ENCODE results near the gene MAML3.

The MAML3 gene

DNA sequence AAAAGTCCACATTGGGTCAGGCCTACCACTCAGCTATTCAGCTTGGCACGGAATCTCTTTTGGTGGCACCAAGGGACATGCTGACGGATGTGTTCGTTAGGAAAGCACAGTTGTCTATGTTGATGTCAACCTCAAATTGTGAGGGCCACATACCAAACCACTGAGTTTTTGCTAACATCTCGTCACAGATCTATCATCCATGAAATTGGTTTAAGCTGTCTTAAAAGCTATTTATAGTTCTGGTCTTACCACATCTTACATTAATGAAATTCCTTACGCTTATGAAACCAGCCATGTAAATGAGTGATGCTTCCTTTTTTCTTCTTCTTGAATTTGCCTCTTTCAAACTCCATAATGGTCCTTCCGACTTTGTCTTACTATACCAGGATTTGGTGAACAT is 386.8 kb downstream of the MAML3 start:
- TF ChIP-seq FOXP2 (optimal IDR thresholded peaks at IDR 0.05; ENCODE audit: borderline replicate concordance, extremely low read depth, extremely low read length, insufficient read depth) (no peak), SIN3A (IDR thresholded peaks at IDR 0.05; ENCODE audit: borderline replicate concordance, insufficient read depth, low read length) (no peak), POLR2AphosphoS5 (IDR thresholded peaks at IDR 0.05; ENCODE audit: low read depth, low read length) (no peak), TAF1 (IDR thresholded peaks at IDR 0.05; ENCODE audit: borderline replicate concordance, insufficient read depth, low read length) (no peak)
- TF ChIP-seq, protein P1, sequence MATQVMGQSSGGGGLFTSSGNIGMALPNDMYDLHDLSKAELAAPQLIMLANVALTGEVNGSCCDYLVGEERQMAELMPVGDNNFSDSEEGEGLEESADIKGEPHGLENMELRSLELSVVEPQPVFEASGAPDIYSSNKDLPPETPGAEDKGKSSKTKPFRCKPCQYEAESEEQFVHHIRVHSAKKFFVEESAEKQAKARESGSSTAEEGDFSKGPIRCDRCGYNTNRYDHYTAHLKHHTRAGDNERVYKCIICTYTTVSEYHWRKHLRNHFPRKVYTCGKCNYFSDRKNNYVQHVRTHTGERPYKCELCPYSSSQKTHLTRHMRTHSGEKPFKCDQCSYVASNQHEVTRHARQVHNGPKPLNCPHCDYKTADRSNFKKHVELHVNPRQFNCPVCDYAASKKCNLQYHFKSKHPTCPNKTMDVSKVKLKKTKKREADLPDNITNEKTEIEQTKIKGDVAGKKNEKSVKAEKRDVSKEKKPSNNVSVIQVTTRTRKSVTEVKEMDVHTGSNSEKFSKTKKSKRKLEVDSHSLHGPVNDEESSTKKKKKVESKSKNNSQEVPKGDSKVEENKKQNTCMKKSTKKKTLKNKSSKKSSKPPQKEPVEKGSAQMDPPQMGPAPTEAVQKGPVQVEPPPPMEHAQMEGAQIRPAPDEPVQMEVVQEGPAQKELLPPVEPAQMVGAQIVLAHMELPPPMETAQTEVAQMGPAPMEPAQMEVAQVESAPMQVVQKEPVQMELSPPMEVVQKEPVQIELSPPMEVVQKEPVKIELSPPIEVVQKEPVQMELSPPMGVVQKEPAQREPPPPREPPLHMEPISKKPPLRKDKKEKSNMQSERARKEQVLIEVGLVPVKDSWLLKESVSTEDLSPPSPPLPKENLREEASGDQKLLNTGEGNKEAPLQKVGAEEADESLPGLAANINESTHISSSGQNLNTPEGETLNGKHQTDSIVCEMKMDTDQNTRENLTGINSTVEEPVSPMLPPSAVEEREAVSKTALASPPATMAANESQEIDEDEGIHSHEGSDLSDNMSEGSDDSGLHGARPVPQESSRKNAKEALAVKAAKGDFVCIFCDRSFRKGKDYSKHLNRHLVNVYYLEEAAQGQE (IDR thresholded peaks at IDR 0.05; ENCODE audit: insufficient read depth in 1 of 2, low read depth in 2 of 2, low read length in 2 of 2) = no peak

DNA sequence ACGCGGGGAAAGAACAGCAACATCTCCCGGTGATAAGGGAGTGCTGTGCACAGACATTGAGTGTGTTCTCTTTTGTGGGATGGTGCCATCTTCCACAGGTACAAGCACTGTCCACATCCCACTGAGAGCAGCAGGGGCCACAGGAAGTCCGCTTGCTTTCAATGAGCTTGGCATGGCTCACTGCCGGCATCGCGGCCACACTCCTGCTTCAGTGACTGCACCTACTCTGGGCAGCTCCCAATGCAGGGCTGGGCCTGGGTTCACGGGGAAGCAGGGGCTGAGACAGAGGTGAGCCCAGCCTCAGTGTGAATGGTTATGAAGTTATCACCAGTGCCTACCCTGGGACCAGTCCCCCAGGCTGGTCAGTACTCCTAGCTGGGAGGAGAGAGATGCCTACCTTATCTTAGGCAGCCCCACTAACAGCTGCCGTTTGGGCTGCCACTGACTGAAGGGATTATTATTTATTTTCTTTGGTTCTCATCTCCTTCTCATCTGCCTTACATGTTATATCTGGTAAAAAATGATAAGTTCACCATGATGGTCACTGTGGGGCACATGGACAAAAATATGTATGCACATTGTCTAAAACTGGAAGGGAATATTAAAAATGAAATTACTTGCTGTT is 389.2 kb downstream of the MAML3 start:
- TF ChIP-seq SIN3A (IDR thresholded peaks at IDR 0.05; ENCODE audit: borderline replicate concordance, insufficient read depth, low read length) (no peak), FOXP2 (optimal IDR thresholded peaks at IDR 0.05; ENCODE audit: borderline replicate concordance, extremely low read depth, extremely low read length, insufficient read depth) (no peak), TAF1 (IDR thresholded peaks at IDR 0.05; ENCODE audit: borderline replicate concordance, insufficient read depth, low read length) (no peak), POLR2AphosphoS5 (IDR thresholded peaks at IDR 0.05; ENCODE audit: low read depth, low read length) (no peak)
- TF ChIP-seq, protein P1 (IDR thresholded peaks at IDR 0.05; ENCODE audit: insufficient read depth in 1 of 2, low read depth in 2 of 2, low read length in 2 of 2) = no peak

DNA sequence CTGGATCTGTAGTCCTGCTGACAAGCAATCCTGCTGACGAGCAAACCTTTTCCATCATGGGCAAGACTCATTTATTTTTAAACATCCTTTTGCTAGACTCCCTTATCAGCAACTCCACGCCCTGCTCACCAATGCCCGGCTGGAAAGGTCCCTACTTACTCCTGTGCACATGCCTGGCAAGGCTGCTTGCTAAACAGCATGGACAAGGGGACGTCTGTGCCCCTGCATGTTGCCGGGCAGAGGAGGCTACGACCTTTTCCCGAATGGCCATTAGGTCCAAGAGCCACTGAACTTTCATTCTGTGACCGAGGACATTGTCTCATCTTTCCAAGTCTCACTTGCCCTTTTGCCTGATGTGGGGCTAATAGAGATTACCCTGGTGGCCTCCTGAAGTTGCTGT is 389.8 kb downstream of the MAML3 start:
- TF ChIP-seq, protein P1 (IDR thresholded peaks at IDR 0.05; ENCODE audit: insufficient read depth in 1 of 2, low read depth in 2 of 2, low read length in 2 of 2) = no peak
- TF ChIP-seq FOXP2 (optimal IDR thresholded peaks at IDR 0.05; ENCODE audit: borderline replicate concordance, extremely low read depth, extremely low read length, insufficient read depth) = no peak
- TF ChIP-seq TAF1 (IDR thresholded peaks at IDR 0.05; ENCODE audit: borderline replicate concordance, insufficient read depth, low read length) = no peak
- no peak for TF ChIP-seq SIN3A (IDR thresholded peaks at IDR 0.05; ENCODE audit: borderline replicate concordance, insufficient read depth, low read length)
- TF ChIP-seq POLR2AphosphoS5 (IDR thresholded peaks at IDR 0.05; ENCODE audit: low read depth, low read length) = no peak

DNA sequence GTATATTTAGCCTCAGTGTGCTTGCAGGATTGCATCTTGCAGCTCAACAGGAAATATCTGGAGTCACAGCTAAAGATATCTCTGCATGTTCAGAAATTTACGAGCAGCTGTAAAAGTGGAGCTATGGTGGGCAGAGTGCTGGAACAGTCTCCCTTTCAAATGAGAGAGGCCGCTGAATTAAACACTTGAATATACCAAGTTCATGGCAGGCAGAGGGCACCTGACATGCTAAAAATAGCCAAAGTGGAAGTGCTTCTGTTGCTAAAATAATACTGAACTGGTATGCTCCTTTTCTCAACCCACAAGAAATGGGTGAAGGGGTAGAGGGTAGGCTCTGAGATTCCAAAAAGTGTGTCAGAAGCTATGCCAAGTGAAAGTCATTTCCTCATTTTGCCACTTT is 390.3 kb downstream of the MAML3 start:
- TF ChIP-seq POLR2AphosphoS5 (IDR thresholded peaks at IDR 0.05; ENCODE audit: low read depth, low read length) (no peak), SIN3A (IDR thresholded peaks at IDR 0.05; ENCODE audit: borderline replicate concordance, insufficient read depth, low read length) (no peak), FOXP2 (optimal IDR thresholded peaks at IDR 0.05; ENCODE audit: borderline replicate concordance, extremely low read depth, extremely low read length, insufficient read depth) (no peak), TAF1 (IDR thresholded peaks at IDR 0.05; ENCODE audit: borderline replicate concordance, insufficient read depth, low read length) (no peak)
- TF ChIP-seq, protein P1 (IDR thresholded peaks at IDR 0.05; ENCODE audit: insufficient read depth in 1 of 2, low read depth in 2 of 2, low read length in 2 of 2) = no peak
